ENCODE results near the gene GALNT14. TPM values are rescaled to one million over a fixed set of nuclear protein-coding genes. Genes with fewer than 3 reads are reported as not detected.

The GALNT14 gene
- total and polyA plus RNA-seq, 10 of the 15 experiments (the other 5 are each of a cell fraction or from before 2014, with no cell fraction given): 3.7 to 17.8 (median 6.0) TPM

DNA sequence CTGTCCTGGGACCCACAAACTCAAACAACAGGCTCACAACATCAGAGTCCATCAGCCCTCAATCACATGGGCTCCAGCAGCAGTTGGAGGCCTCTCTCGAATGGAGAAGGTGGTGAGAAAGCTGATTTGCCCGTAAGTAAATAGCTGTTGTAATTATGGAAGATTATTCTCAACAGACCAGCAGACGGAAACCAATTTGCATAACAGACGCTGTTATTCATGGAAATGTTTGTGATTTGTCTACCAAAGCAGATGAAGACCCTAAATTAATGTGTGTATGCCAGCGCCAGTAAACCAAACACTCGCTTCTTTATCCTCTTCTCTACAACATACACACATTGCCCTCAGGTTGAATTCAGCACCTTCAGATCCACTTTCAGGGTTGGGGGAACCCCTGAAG lies 23.4 kb upstream of the GALNT14 start:
- DNase-seq (ENCODE audit: low read depth, low spot score) (no peak), FAIRE-seq (no peak), ATAC-seq (no peak)
- RAD21 ChIA-PET (ENCODE audit: unreplicated experiment): no interaction called here
- in situ Hi-C loops (cut with MboI): loop anchor here (10.0 to 25.0 kb wide), 2 partner anchors 297 to 999 kb away; no protein-coding TSS in a partner anchor
- intact Hi-C loops (cut with micrococcal nuclease; ENCODE audit: unreplicated experiment): no loop called here
- no peaks in the 10 kb centered on the region for H3K79me2 ChIP-seq (ENCODE audit: control insufficient read depth, insufficient read depth, low read length)
- H4K20me1 ChIP-seq (ENCODE audit: control insufficient read depth, insufficient read depth): no peaks in the 10 kb centered on the region
- SMC1A ChIA-PET (ENCODE audit: uncharacterized antibody, unreplicated experiment): interaction anchor here (1.1 kb wide), 1 partner anchor 10 kb away, joined by 5 read pairs; no protein-coding TSS in a partner anchor
- no peak overlapping the region for H3K27ac ChIP-seq (ENCODE audit: control insufficient read depth, insufficient read depth)
- no peak overlapping the region for H3K4me3 ChIP-seq
- no peak overlapping the region for H3K9ac ChIP-seq (ENCODE audit: control insufficient read depth, insufficient read depth, low read length)
- H3K36me3 ChIP-seq (ENCODE audit: control insufficient read depth in 2 of 2, insufficient read depth in 2 of 2, low read length in 1 of 2): no peaks in the 10 kb centered on the region
- BruUV-seq (replicated peaks): no TSS peak
- H2AFZ ChIP-seq (ENCODE audit: control insufficient read depth, low read depth, low read length): no peak overlapping the region
- no peak overlapping the region for H3K4me2 ChIP-seq (ENCODE audit: control insufficient read depth, insufficient read depth)
- TF ChIP-seq PKNOX1 (IDR thresholded peaks at IDR 0.05) (no peak), EP300 (IDR thresholded peaks at IDR 0.05; ENCODE audit: borderline replicate concordance in 1 of 2, control insufficient read depth in 1 of 2, low read depth in 2 of 2, low read length in 2 of 2) (no peak), SUZ12 (IDR thresholded peaks at IDR 0.05; ENCODE audit: unreplicated experiment) (no peak), POLR2A (IDR thresholded peaks at IDR 0.05; ENCODE audit: low read depth, low read length) (no peak), ZNF622 (IDR thresholded peaks at IDR 0.05) (no peak), STAT1 (conservative IDR thresholded peaks at IDR 0.05) (no peak), SIX5 (IDR thresholded peaks at IDR 0.05; ENCODE audit: low read depth, low read length, severe bottlenecking) (no peak)
- POLR2A ChIA-PET: no interaction called here
- no peaks in the 10 kb centered on the region for H3K4me1 ChIP-seq (ENCODE audit: control insufficient read depth, insufficient read depth, low read length)
- CTCF ChIA-PET: interaction anchor here (1.1 to 2.3 kb wide), 4 partner anchors 9 to 450 kb away, joined by 3 to 10 read pairs (median 6); no protein-coding TSS in a partner anchor
- peaks cover 0 to 2% of the 10 kb centered on the region in 2 experiments; a peak in 1 of 4 replicates for H3K27me3 ChIP-seq (replicated peaks in 1 of 2; ENCODE audit: control insufficient read depth in 2 of 2, insufficient read depth in 2 of 2, low read length in 1 of 2)
- H3K9me3 ChIP-seq (replicated peaks; ENCODE audit: control insufficient read depth, insufficient read depth, low read length): no peaks in the 10 kb centered on the region
- whole genome bisulfite sequencing (ENCODE audit: insufficient coverage, insufficient replicate concordance, low lambda C conversion rate, missing lambda C conversion rate): 3% methylated on average over 6 of the region's 6 CpGs
